ENCODE measurements around the gene COPG1.

DNA sequence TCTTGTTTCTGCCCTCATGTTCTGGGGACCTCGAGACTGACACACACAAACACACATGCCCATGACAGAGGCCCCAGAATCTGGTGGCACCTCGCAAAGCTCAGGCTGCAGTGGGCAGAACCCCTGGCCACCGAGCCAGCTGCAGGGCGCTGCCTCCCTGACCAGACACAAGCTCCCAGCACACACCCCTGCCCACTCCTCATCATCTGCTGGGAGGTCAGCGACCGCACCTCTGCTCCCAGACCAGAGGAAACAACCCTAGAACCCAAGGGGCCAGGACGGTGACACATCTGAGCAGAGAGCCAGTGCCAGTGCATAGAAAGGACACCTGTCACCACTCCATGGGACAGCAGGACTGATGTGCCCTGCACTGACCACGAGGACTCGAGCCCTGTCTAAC is 72.5 kb downstream of the COPG1 start:
- no peak for TF ChIP-seq CTCF (IDR thresholded peaks at IDR 0.05)
- TF ChIP-seq POLR2A (IDR thresholded peaks at IDR 0.05): no peak
- no peak for TF ChIP-seq EP300 (IDR thresholded peaks at IDR 0.05)
